ENCODE results near the gene SDHAF3.
"Not testable (repeated sequence)": the region's sequence is repeated elsewhere in the genome, so short reads cannot be mapped to it uniquely, and the experiment has no call there.

SDHAF3 gene

DNA sequence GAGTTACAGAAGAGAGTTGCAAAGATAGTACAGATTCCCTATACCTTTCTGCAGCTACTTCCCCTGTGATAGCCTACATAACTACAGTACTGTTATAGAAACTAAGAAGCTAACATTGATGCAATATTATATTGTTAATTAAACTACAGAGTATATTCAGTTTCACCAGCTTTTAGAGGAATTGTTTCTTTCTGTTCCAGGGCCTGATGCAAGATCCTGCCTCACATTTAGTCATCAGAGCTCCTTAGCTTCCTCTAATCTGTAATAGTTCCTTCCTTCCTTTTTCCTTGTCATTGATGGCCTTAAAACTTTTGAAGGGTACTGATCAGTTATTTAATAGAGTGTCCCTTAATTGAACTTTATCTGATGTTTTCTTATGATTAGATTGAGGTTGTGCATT, 56.8 kb downstream of the SDHAF3 start:
- Histone ChIP-seq H3K36me3 (ENCODE audit: control insufficient read depth, insufficient read depth, low read length) (no peaks in the 10 kb centered on the region), H3K56ac (ENCODE audit: low read length) (no peak overlapping the region), H4K8ac (ENCODE audit: low read depth, low read length) (no peak overlapping the region), H2BK5ac (ENCODE audit: low read length) (no peak overlapping the region), H3K79me1 (ENCODE audit: low read length) (no peaks in the 10 kb centered on the region), H3K4me1 (ENCODE audit: control insufficient read depth, low read depth, low read length) (no peaks in the 10 kb centered on the region), H3K79me2 (ENCODE audit: control insufficient read depth, insufficient read depth, low read length) (no peaks in the 10 kb centered on the region), H3K4ac (ENCODE audit: low read depth, low read length) (no peak overlapping the region), H3K18ac (ENCODE audit: low read length) (no peak overlapping the region), H3K4me2 (ENCODE audit: low read length) (no peak overlapping the region), H3K9ac (ENCODE audit: low read length) (no peak overlapping the region), H3K27ac (ENCODE audit: low read depth, low read length) (no peak overlapping the region), H2BK15ac (replicated peaks; ENCODE audit: low read depth) (no peak overlapping the region), H3K27me3 (ENCODE audit: insufficient read depth, low read length, poor library complexity) (no peaks in the 10 kb centered on the region), H3K23ac (ENCODE audit: low read length) (no peak overlapping the region), H2BK120ac (ENCODE audit: low read depth, low read length) (no peak overlapping the region), H4K5ac (ENCODE audit: low read length) (no peak overlapping the region), H3K4me3 (ENCODE audit: low read length) (no peak overlapping the region), H2AK5ac (ENCODE audit: low read length) (no peak overlapping the region)
- no peak for DNase-seq

DNA sequence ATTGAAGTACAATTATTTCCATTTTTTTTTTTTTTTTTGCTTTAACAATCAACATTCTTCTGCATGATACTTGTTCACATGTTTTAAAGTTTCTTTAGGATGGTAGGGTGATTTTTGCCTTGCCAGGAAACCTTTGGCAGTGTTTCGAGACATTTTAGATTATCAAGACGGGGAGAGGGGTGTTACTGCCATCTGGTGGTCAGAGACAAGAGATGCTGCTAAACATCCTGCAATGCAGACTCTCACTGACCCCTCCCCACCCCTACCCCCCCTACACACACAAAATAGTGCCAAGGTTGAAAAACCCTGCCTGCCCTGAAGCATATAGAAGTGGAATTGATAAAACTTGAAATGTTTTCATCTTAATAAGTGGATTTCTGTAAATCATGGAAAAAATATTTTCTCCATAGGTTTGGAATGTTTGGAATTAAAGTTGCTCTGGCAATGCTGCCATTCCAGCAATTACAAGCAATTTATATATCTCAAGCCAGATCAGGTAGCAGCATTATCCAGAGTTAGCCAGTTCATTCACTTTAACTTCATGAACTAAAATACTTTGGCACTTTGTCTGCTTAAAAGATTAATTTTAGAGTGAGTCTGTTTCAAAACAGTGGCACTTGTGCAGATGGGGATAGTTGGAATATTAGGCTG, 62.1 kb downstream of the SDHAF3 start:
- H2BK15ac ChIP-seq (replicated peaks; ENCODE audit: low read depth) = no peak overlapping the region
- H2BK120ac ChIP-seq (ENCODE audit: low read depth, low read length) = no peak overlapping the region
- DNase-seq = peak; percentile 74
- H3K36me3 ChIP-seq (ENCODE audit: control insufficient read depth, insufficient read depth, low read length) = no peaks in the 10 kb centered on the region
- no peak overlapping the region for H4K8ac ChIP-seq (ENCODE audit: low read depth, low read length)
- H3K4ac ChIP-seq (ENCODE audit: low read depth, low read length) = no peak overlapping the region
- no peak overlapping the region for H3K56ac ChIP-seq (ENCODE audit: low read length)
- H4K5ac ChIP-seq (ENCODE audit: low read length) = no peak overlapping the region
- no peak overlapping the region for H3K18ac ChIP-seq (ENCODE audit: low read length)
- H3K4me2 ChIP-seq (ENCODE audit: low read length) = no peak overlapping the region
- H3K9ac ChIP-seq (ENCODE audit: low read length) = no peak overlapping the region
- no peak overlapping the region for H2BK5ac ChIP-seq (ENCODE audit: low read length)
- H3K23ac ChIP-seq (ENCODE audit: low read length) = no peak overlapping the region
- H3K27me3 ChIP-seq (ENCODE audit: insufficient read depth, low read length, poor library complexity) = no peaks in the 10 kb centered on the region
- no peaks in the 10 kb centered on the region for H3K79me1 ChIP-seq (ENCODE audit: low read length)
- WGBS (ENCODE audit: extremely low coverage, insufficient coverage, low lambda C conversion rate) = no CpG with 5 or more reads among the region's 2 CpGs
- no peak overlapping the region for H2AK5ac ChIP-seq (ENCODE audit: low read length)
- no peaks in the 10 kb centered on the region for H3K79me2 ChIP-seq (ENCODE audit: control insufficient read depth, insufficient read depth, low read length)
- H3K27ac ChIP-seq (ENCODE audit: low read depth, low read length) = no peak overlapping the region
- no peak overlapping the region for H3K4me3 ChIP-seq (ENCODE audit: low read length)
- no peaks in the 10 kb centered on the region for H3K4me1 ChIP-seq (ENCODE audit: control insufficient read depth, low read depth, low read length)

DNA sequence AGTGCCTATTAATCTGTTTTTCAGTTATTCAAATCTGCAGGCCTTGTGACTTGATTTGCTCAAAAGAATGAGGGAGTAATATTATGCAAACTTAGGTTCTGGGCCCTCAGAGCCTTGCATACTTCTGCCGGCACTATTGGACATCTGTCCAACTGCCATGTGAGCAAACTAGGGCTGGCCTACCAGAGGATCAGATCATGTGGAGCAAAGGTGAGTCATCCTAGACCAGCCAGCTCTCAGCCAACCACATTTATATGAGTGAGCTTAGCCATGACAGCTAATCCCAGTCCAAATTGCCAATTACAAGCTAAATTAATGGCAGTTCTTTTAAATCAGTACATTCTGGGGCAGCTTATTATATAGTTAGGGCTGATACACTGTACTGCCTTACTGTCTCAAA, 69.6 kb downstream of the SDHAF3 start:
- H3K27me3 ChIP-seq (ENCODE audit: insufficient read depth, low read length, poor library complexity) = no peaks in the 10 kb centered on the region
- no peak overlapping the region for H4K5ac ChIP-seq (ENCODE audit: low read length)
- no peaks in the 10 kb centered on the region for H3K36me3 ChIP-seq (ENCODE audit: control insufficient read depth, insufficient read depth, low read length)
- H3K4me3 ChIP-seq (ENCODE audit: low read length) = no peak overlapping the region
- no peak overlapping the region for H3K23ac ChIP-seq (ENCODE audit: low read length)
- no peak overlapping the region for H2BK120ac ChIP-seq (ENCODE audit: low read depth, low read length)
- no peaks in the 10 kb centered on the region for H3K4me1 ChIP-seq (ENCODE audit: control insufficient read depth, low read depth, low read length)
- H3K79me2 ChIP-seq (ENCODE audit: control insufficient read depth, insufficient read depth, low read length) = no peaks in the 10 kb centered on the region
- no peak overlapping the region for H3K18ac ChIP-seq (ENCODE audit: low read length)
- no CpG with 5 or more reads among the region's 1 CpG for WGBS (ENCODE audit: extremely low coverage, insufficient coverage, low lambda C conversion rate)
- no peak overlapping the region for H3K4me2 ChIP-seq (ENCODE audit: low read length)
- no peaks in the 10 kb centered on the region for H3K79me1 ChIP-seq (ENCODE audit: low read length)
- H3K4ac ChIP-seq (ENCODE audit: low read depth, low read length) = no peak overlapping the region
- H2AK5ac ChIP-seq (ENCODE audit: low read length) = no peak overlapping the region
- H2BK15ac ChIP-seq (replicated peaks; ENCODE audit: low read depth) = no peak overlapping the region
- H3K9ac ChIP-seq (ENCODE audit: low read length) = no peak overlapping the region
- no peak overlapping the region for H3K27ac ChIP-seq (ENCODE audit: low read depth, low read length)
- H4K8ac ChIP-seq (ENCODE audit: low read depth, low read length) = no peak overlapping the region
- no peak for DNase-seq
- H3K56ac ChIP-seq (ENCODE audit: low read length) = no peak overlapping the region
- no peak overlapping the region for H2BK5ac ChIP-seq (ENCODE audit: low read length)

DNA sequence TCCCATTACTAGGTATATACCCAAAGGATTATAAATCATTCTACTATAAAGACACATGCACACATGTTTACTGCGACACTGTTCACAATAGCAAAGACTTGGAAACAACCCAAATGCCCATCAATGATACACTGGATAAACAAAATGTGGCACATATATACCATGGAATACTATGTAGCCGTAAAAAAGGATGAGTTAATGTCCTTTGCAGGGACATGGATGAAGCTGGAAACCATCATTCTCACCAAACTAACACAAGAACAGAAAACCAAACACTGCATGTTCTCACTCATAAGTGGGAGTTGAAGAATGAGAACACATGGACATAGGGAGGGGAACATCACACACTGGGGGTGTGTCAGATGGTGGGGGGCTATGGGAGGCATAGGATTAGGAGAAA, 78.7 kb downstream of the SDHAF3 start:
- WGBS (ENCODE audit: extremely low coverage, insufficient coverage, low lambda C conversion rate) = no CpG with 5 or more reads among the region's 2 CpGs
- not testable (repeated sequence) for DNase-seq; H4K5ac ChIP-seq (ENCODE audit: low read length)

DNA sequence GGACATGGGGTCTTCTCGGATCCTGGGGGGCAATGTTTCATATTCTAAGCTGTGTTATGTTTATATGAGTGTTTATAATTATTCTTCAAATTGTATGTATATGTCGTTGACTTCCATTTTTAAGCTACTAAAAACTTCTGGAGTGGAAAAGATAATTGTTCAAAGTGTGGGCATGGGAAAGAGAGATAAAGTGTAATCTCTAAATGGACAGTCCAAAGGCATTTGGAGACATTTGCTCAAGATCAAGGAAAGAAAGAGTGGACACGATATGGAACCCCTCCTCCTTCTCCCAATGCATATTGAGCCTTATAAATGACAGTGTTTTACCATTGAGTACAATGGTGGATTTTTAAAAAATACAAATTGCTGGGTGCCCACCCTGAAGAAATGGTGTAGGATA, 81.1 kb downstream of the SDHAF3 start:
- WGBS (ENCODE audit: extremely low coverage, insufficient coverage, low lambda C conversion rate) = no CpG with 5 or more reads among the region's 3 CpGs
- H3K9ac ChIP-seq (ENCODE audit: low read length) = no peak overlapping the region
- H4K5ac ChIP-seq (ENCODE audit: low read length) = no peak overlapping the region
- H2BK15ac ChIP-seq (replicated peaks; ENCODE audit: low read depth) = no peak overlapping the region
- H3K23ac ChIP-seq (ENCODE audit: low read length) = no peak overlapping the region
- H3K27me3 ChIP-seq (ENCODE audit: insufficient read depth, low read length, poor library complexity) = no peaks in the 10 kb centered on the region
- no peaks in the 10 kb centered on the region for H3K79me2 ChIP-seq (ENCODE audit: control insufficient read depth, insufficient read depth, low read length)
- H3K4me1 ChIP-seq (ENCODE audit: control insufficient read depth, low read depth, low read length) = no peaks in the 10 kb centered on the region
- H3K4me3 ChIP-seq (ENCODE audit: low read length) = no peak overlapping the region
- H2AK5ac ChIP-seq (ENCODE audit: low read length) = no peak overlapping the region
- no peaks in the 10 kb centered on the region for H3K79me1 ChIP-seq (ENCODE audit: low read length)
- no peak overlapping the region for H4K8ac ChIP-seq (ENCODE audit: low read depth, low read length)
- H2BK5ac ChIP-seq (ENCODE audit: low read length) = no peak overlapping the region
- H3K4ac ChIP-seq (ENCODE audit: low read depth, low read length) = no peak overlapping the region
- H3K18ac ChIP-seq (ENCODE audit: low read length) = no peak overlapping the region
- no peak overlapping the region for H3K4me2 ChIP-seq (ENCODE audit: low read length)
- H3K27ac ChIP-seq (ENCODE audit: low read depth, low read length) = no peak overlapping the region
- DNase-seq = no peak
- no peaks in the 10 kb centered on the region for H3K36me3 ChIP-seq (ENCODE audit: control insufficient read depth, insufficient read depth, low read length)
- H3K56ac ChIP-seq (ENCODE audit: low read length) = no peak overlapping the region
- H2BK120ac ChIP-seq (ENCODE audit: low read depth, low read length) = no peak overlapping the region

More for the DNA sequence above, 78.7 kb downstream of the SDHAF3 start:
- not testable (repeated sequence) for H3K56ac ChIP-seq (ENCODE audit: low read length); H3K9ac ChIP-seq (ENCODE audit: low read length); H3K79me2 ChIP-seq (ENCODE audit: control insufficient read depth, insufficient read depth, low read length); H4K8ac ChIP-seq (ENCODE audit: low read depth, low read length); H2AK5ac ChIP-seq (ENCODE audit: low read length); H3K27me3 ChIP-seq (ENCODE audit: insufficient read depth, low read length, poor library complexity); H3K27ac ChIP-seq (ENCODE audit: low read depth, low read length); H3K4me1 ChIP-seq (ENCODE audit: control insufficient read depth, low read depth, low read length); H3K4me3 ChIP-seq (ENCODE audit: low read length); H3K4me2 ChIP-seq (ENCODE audit: low read length); H3K23ac ChIP-seq (ENCODE audit: low read length); H3K79me1 ChIP-seq (ENCODE audit: low read length); H2BK15ac ChIP-seq (replicated peaks; ENCODE audit: low read depth); H2BK120ac ChIP-seq (ENCODE audit: low read depth, low read length); H3K36me3 ChIP-seq (ENCODE audit: control insufficient read depth, insufficient read depth, low read length); H3K18ac ChIP-seq (ENCODE audit: low read length); H2BK5ac ChIP-seq (ENCODE audit: low read length); H3K4ac ChIP-seq (ENCODE audit: low read depth, low read length)

DNA sequence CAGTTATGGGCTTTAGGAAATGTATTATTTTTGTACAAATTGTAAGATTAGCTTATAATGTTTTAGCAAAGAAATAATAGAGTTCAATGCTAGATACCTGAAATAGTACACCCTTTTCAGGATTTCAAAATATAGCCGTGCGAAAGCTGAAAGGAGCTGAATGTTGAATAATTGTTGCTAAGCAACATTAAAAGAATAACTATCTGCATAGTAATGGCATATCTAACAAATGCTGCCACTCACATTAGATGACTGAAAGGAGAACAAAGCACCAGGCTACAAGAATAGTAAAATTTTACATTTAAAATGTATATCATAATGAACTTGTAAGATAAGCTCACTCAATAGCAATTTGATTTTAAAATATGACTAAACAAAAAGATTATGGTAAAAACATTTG, 82.5 kb downstream of the SDHAF3 start:
- Histone ChIP-seq H3K4me2 (ENCODE audit: low read length) (no peak overlapping the region), H3K79me2 (ENCODE audit: control insufficient read depth, insufficient read depth, low read length) (no peaks in the 10 kb centered on the region), H3K36me3 (ENCODE audit: control insufficient read depth, insufficient read depth, low read length) (no peaks in the 10 kb centered on the region), H3K18ac (ENCODE audit: low read length) (no peak overlapping the region), H4K8ac (ENCODE audit: low read depth, low read length) (no peak overlapping the region), H2AK5ac (ENCODE audit: low read length) (no peak overlapping the region), H3K23ac (ENCODE audit: low read length) (no peak overlapping the region), H2BK15ac (replicated peaks; ENCODE audit: low read depth) (no peak overlapping the region), H2BK120ac (ENCODE audit: low read depth, low read length) (no peak overlapping the region), H3K4ac (ENCODE audit: low read depth, low read length) (no peak overlapping the region), H3K79me1 (ENCODE audit: low read length) (no peaks in the 10 kb centered on the region), H3K27me3 (ENCODE audit: insufficient read depth, low read length, poor library complexity) (no peaks in the 10 kb centered on the region), H3K9ac (ENCODE audit: low read length) (no peak overlapping the region), H3K4me1 (ENCODE audit: control insufficient read depth, low read depth, low read length) (no peaks in the 10 kb centered on the region), H3K4me3 (ENCODE audit: low read length) (no peak overlapping the region), H2BK5ac (ENCODE audit: low read length) (no peak overlapping the region), H3K27ac (ENCODE audit: low read depth, low read length) (no peak overlapping the region), H4K5ac (ENCODE audit: low read length) (no peak overlapping the region), H3K56ac (ENCODE audit: low read length) (no peak overlapping the region)
- DNase-seq = no peak
- no CpG with 5 or more reads among the region's 2 CpGs for WGBS (ENCODE audit: extremely low coverage, insufficient coverage, low lambda C conversion rate)
